GM19043 (cell line): ENCODE measurements around the gene FRMD3.
"Not testable (repeated sequence)": the region's sequence is repeated elsewhere in the genome, so short reads cannot be mapped to it uniquely, and the experiment has no call there.

Experiments used
- ATAC-seq: cut with Tn5 transposase; IDR thresholded peaks from one replicate; pipeline ENCODE4 v1.9.1; 2021; ENCODE audit warnings: low read depth; ENCODE audit not compliant: unreplicated experiment

FRMD3 gene

DNA sequence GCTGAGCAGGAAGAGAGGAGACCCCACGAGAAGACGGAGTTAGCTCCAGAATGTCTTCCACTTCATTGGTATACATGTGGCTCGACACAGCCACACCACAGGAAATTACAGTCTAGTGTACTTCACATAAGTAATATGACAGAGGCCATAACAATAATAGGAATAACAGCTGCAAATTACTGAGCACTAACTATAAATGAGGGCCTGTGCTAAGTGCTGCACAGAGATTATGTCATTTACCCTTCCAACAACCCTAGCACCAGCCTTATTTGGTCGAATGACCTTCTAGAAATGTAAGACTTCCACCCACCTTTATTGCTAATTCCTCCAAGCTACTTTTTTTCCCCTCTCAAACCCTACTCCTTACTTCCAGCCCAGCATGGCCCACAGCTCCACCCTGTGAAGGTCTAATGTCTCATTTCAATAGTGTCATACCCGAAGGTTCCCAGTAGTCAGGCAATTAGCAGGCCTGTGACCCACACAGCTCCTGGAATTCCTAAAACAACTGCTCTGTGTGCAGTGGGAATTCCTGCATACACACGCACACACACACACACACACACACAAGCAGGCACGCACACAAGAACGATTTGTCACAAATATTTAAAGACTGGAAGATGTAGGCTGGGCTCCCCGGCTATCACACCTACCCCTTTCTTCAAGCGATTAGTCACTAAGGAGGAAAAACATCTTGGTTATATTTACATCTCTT, 134.5 kb downstream of the FRMD3 start:
- ATAC-seq: no peak

DNA sequence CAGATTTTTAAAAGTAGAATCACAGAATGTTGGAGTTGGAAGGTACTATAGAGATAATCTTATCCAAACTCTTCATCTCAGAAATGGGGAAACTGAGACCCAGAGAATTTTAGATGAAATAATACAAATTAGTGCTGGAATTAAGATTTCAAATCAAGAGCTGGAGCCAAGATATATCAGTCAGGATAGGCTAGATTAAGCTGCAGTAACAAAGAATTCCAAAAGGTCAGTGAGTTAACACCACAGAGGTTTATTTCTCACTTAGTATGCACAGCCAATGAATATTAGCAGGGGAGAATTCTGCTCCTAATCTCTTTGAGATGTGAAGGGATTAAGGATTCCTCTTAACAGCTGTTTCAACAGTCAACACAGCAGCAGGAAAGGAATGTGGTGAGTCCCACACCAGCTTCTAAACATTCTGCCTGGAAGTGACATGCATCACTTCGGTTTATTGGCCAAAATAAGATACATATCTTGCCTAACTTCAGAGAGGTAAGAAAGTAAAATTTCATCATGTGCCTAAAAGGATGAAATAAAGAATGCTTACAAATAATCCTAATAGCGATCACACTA, 136.8 kb downstream of the FRMD3 start:
- no peak for ATAC-seq

DNA sequence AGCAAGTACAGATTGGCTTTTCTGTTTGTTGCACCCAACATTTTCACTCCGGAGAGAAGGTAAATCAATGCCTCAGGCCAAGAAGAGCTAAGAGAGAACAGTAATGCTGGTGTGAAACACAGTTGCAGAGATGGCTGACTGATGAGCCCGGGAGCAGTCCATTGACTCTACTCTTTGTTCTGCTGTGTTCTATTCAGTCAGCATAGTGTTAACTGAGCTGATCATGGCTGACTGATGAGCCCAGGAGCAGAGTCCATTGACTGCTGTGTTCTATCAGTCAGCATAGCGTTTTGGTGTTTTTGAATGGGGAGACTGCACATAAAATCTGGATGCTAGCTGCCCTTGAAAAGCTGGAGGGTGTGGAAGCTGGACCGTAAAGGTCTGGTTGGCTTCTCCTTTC, 141.4 kb downstream of the FRMD3 start:
- ATAC-seq: no peak

- ATAC-seq: no peak
Measured at GRCh38 chr9:83396342-83396741, 141.9 kb downstream of the FRMD3 start.

GRCh38 chr9:83392228-83392627, 146.0 kb downstream of the FRMD3 start:
- ATAC-seq: no peak

DNA sequence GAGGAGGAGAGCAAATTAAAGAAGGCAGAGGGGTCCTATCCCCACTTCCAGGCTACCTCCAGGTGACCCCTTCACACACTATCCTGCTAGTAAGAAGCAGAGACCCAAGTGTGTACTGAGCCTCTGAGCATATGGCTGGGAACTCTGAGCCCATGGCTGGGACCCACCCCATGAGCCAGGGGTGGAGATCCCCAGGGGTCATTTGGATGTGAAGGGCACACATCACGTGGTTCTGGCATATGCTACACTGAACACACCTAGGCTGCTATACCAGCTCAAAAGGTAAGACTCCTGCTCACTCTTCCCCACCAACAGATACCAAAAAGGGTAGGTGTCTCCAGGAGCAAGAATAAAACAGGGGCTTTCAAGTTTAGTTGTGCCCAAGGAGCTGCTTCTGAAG, 149.9 kb downstream of the FRMD3 start:
- ATAC-seq: no peak

- ATAC-seq: no peak
Measured at GRCh38 chr9:83387401-83388185, 150.6 kb downstream of the FRMD3 start.

- ATAC-seq: no peak
Measured at GRCh38 chr9:83385317-83385716, 152.9 kb downstream of the FRMD3 start.

DNA sequence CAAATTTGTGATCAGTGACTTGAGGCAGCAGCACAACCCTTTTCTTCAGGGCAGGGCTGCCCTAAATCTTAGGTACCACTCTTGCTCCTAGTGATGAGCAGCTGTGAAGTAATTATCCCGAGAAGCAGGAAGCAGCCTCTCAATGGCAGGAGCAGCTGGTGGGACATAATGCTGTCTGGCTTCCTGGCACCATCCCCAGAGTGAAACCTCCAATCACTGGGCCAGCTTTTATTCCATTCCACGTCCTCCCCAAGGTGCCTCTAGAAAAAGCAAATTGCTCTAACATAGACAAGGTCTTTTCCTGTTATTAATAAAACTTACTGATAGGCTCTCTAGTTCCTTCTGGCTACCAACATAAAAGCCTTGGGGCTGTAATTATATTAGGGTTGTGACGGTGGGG, 154.0 kb downstream of the FRMD3 start:
- ATAC-seq: no peak

DNA sequence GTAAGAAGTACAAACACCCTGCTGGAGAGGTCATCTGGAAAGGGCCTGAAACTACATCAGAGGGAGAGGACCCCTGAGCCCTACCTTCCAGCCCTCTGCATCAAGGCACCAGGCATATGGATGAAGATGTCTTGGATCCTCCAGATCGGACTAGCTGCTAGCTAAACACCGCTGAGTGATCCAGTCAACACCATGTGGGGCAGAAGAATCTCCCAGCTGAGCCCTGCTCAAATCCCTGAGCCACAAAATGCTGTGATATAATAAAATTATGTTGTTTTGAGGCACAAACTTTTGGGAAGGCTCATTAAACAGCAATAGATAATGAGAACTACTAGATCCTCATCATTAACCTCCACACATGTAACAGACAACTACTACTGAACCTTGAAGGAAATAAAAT, 155.2 kb downstream of the FRMD3 start:
- no peak for ATAC-seq

GRCh38 chr9:83382421-83382820, 155.8 kb downstream of the FRMD3 start:
- no peak for ATAC-seq

DNA sequence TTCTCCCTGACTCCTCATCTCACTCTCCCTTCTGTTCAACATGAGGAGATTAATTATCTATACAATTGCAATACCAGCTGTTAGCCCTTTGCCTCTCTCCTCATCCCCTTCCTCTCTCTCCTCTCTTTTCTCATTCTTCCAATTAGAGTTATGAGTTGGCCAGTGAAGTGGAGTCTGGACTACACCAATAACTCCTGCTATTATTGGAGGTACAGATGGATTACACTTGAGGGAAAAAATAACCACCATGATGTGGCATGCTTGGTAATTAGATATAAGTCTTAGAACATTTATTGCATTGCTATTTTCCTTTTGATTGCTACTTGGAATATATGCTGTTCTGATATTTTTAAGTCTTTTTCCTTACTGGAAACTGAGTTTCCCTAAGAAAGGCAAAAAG, 159.2 kb downstream of the FRMD3 start:
- no peak for ATAC-seq

DNA sequence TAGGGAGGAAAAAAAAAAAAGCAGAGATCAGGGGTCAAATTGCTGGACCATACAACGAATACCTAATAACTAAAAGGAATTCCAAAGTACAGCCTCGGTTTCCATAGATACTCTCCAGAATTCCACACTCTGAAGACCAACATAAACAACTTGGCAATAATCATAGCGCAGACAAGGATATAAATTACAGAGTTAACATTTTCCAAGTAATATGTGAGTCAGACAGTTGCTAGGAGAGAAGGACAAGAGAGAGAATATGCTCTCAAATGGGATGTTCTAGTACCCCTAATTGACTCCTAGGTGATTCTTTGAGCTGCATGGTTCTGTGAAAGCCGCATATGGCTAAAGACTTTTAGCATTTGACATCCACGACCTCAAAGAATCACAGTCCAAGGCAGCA, 165.2 kb downstream of the FRMD3 start:
- no peak for ATAC-seq

DNA sequence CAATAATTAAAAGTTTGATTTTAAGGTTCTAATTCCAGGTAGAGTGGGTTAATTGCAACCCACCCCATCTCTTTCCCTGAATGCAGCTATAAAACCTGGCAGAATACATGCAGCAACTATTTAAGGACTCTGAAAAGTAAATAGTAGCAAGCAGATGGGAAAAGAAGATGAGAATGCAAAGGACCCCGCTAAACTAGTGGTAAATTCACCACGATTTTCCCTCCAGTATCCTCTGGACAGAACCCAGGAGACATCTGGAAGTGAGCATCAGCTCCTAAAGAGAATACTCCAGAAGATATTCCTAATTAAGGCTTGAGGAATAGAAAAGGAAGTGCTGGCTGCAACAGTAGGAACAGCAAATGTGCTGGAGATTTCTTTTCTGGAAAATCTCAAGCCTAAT, 170.9 kb downstream of the FRMD3 start:
- no peak for ATAC-seq

DNA sequence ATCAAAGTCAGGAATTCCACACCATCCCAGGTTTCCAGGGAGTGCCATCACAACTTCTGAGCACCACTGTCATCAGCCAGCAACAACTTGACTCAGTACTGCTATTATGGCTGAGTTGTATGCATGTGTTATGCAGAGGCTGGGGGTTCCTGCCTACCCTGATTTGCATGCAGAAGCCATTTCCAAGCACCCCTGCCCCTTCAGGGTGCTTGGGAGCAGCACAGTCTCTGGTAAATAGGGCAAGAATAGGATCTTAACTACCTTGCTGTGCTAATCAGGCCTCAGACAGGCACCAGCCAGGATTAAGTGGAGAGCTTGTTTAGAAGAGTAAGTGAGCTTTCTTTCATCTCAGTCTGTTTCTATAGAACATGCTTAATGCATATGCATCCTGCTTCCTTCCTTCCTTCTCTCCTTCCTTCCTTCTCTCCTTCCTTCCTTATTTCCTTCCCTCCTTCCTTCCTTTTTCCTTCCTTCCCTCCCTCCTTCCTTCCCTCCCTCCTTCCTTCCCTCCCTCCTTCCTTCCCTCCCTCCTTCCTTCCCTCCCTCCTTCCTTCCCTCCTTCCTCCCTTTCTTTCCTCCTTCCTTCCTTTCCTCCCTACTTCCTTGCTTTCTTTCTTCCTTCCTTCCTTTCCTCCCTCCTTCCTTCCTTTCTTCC, 175.7 kb downstream of the FRMD3 start:
- ATAC-seq: no peak

- ATAC-seq: no peak
Measured at GRCh38 chr9:83359039-83359438, 179.2 kb downstream of the FRMD3 start.

DNA sequence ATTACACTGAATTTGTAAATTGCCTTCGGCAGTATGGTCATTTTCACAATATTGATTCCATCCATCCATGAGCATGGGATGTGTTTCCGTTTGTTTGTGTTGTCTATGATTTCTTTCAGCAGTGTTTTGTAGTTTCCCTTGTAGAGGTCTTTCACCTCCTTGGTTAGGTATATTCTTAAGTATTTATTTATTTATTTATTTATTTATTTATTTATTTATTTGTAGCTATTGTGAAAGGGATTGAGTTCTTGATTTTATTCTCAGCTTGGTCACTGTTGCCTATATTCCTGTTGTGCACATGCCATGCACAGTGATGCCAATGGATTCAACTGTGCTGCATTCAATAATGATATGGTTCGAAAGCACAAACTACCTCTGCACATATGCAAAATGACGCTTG, 179.7 kb downstream of the FRMD3 start:
- ATAC-seq: not testable (repeated sequence)

- no peak for ATAC-seq
Measured at GRCh38 chr9:83355729-83356151, 182.5 kb downstream of the FRMD3 start.

DNA sequence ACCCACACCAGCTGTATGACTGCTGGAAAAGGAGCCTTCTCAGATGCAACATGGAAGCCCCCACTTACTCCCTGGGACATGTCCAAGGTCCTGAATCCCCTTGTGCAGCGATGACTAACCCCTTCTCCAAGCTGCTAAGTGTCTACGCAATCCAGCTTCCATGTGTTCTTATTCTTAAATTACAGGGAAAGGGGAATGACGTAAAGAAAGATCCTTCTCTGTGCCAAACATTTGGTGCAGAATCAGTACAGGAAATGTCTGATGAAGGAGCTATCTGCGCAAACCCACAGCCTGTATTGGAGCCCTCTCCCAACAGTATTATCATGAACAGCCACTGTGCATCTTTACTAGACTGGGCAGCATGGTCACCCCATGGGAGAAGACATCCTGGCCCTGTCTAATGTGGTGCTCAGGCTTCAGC, 183.2 kb downstream of the FRMD3 start:
- ATAC-seq: no peak

GRCh38 chr9:83349031-83349430, 189.2 kb downstream of the FRMD3 start:
- no peak for ATAC-seq
